IMR-90 (cell line): ENCODE measurements around the gene CDCP1. TPM values are rescaled to one million over a fixed set of nuclear protein-coding genes. Genes with fewer than 3 reads are reported as not detected.

Source experiments
- ATAC-seq: fragments of 200-7000 bp; cut with Tn5 transposase; 2 replicates; pipeline ENCODE4 v1.9.1; 2020; ENCODE audit warnings: low read depth, mild to moderate bottlenecking, moderate library complexity
- BruUV-seq: library from RNA; stranded (reverse); fragments of 400-500 nt; replicated peaks from 2 replicates; lab custom pipeline; 2021; lab: Mats Ljungman, UMichigan
- CTCF ChIA-PET: fragments of 300-600 bp; formaldehyde crosslinking; extraction: SDS; loops from one replicate; lab custom pipeline; 2021; ENCODE audit warnings: antibody characterized with exemption; lab: Yijun Ruan, JAX
- POLR2A ChIA-PET: fragments of 300-600 bp; sonication (Branson Sonifier 250); formaldehyde crosslinking; loops from one replicate; lab custom pipeline; 2022; ENCODE audit warnings: antibody characterized with exemption; ENCODE audit not compliant: unreplicated experiment; lab: Charles Lee
- DNase-seq: peaks from one replicate; pipeline ENCODE4 v3.0.0; 2013
- H2AFZ ChIP-seq: replicated peaks from 2 replicates; pipeline ENCODE3; 2013; ENCODE audit warnings: low read length, mild to moderate bottlenecking; ENCODE audit not compliant: poor library complexity
- H2AK5ac ChIP-seq: 2 replicates; pipeline ENCODE4 v1.6.1; 2013; ENCODE audit warnings: low read depth, low read length, inconsistent platforms
- H2AK9ac ChIP-seq: replicated peaks from 2 replicates; pipeline ENCODE3; 2013; ENCODE audit warnings: mild to moderate bottlenecking, low read depth, low read length, moderate library complexity; ENCODE audit not compliant: poor library complexity
- H2BK120ac ChIP-seq: 2 replicates; pipeline ENCODE4 v1.6.1; 2013; ENCODE audit warnings: low read depth, low read length, inconsistent platforms
- H2BK15ac ChIP-seq: 3 replicates; pipeline ENCODE4 v1.6.1; 2013; ENCODE audit warnings: low read depth, low read length, inconsistent platforms
- H2BK20ac ChIP-seq: 2 replicates; pipeline ENCODE4 v1.6.1; 2013; ENCODE audit warnings: low read depth, mild to moderate bottlenecking, inconsistent platforms, low read length, moderate library complexity
- H2BK5ac ChIP-seq: 2 replicates; pipeline ENCODE4 v1.6.1; 2013; ENCODE audit warnings: mild to moderate bottlenecking, low read depth, low read length, inconsistent platforms; ENCODE audit not compliant: poor library complexity, severe bottlenecking
- H3K14ac ChIP-seq: replicated peaks from 2 replicates; pipeline ENCODE4 v1.6.1; 2013; ENCODE audit warnings: low read depth, low read length, inconsistent platforms
- H3K18ac ChIP-seq: 2 replicates; pipeline ENCODE4 v1.6.1; 2013; ENCODE audit warnings: low read depth, low read length, control low read depth
- H3K23ac ChIP-seq: 2 replicates; pipeline ENCODE4 v1.6.1; 2013; ENCODE audit warnings: low read depth, low read length, inconsistent platforms
- H3K27ac ChIP-seq: 2 replicates; pipeline ENCODE4 v1.5.1; 2013; ENCODE audit warnings: mild to moderate bottlenecking, control low read depth, low read length; ENCODE audit not compliant: insufficient read depth
- H3K27me3 ChIP-seq: 2 replicates; pipeline ENCODE4 v1.6.1; 2013; ENCODE audit warnings: low read length; ENCODE audit not compliant: control insufficient read depth, insufficient read depth
- H3K36me3 ChIP-seq: 2 replicates; pipeline ENCODE4 v1.6.1; 2013; ENCODE audit warnings: low read length, mixed read lengths; ENCODE audit not compliant: control insufficient read depth, insufficient read depth
- H3K4ac ChIP-seq: 2 replicates; pipeline ENCODE4 v1.6.1; 2013; ENCODE audit warnings: low read depth, low read length, inconsistent platforms
- H3K4me1 ChIP-seq: 2 replicates; pipeline ENCODE4 v1.6.1; 2013; ENCODE audit warnings: low read length, mixed read lengths; ENCODE audit not compliant: control insufficient read depth, insufficient read depth
- H3K4me2 ChIP-seq: 2 replicates; pipeline ENCODE4 v1.6.1; 2013; ENCODE audit warnings: low read depth, mild to moderate bottlenecking, control low read depth, low read length, moderate library complexity
- H3K4me3 ChIP-seq: 2 replicates; pipeline ENCODE4 v1.5.1; 2013; ENCODE audit warnings: low read depth, mild to moderate bottlenecking, control low read depth, low read length, moderate library complexity; ENCODE audit not compliant: insufficient read depth
- H3K56ac ChIP-seq: 2 replicates; pipeline ENCODE4 v1.6.1; 2013; ENCODE audit warnings: low read length, inconsistent platforms; ENCODE audit not compliant: insufficient read depth; ENCODE audit errors: extremely low read depth
- H3K79me1 ChIP-seq, 2 experiments: 2 replicates each; pipeline ENCODE4 v1.6.1; 2013; ENCODE audit warnings: low read length in 2 of 2, inconsistent platforms in 1 of 2, low read depth in 1 of 2
- H3K9ac ChIP-seq: 2 replicates; pipeline ENCODE4 v1.6.1; 2013; ENCODE audit warnings: low read depth, low read length, control low read depth
- H3K9me1 ChIP-seq: 2 replicates; pipeline ENCODE4 v1.6.1; 2013; ENCODE audit warnings: low read length, inconsistent platforms; ENCODE audit not compliant: insufficient read depth
- H3K9me3 ChIP-seq: 2 replicates; pipeline ENCODE4 v1.6.1; 2013; ENCODE audit warnings: low read length; ENCODE audit not compliant: control insufficient read depth, insufficient read depth
- H4K20me1 ChIP-seq: 2 replicates; pipeline ENCODE4 v1.6.1; 2013; ENCODE audit warnings: low read length, inconsistent platforms; ENCODE audit not compliant: insufficient read depth
- H4K5ac ChIP-seq: 2 replicates; pipeline ENCODE4 v1.6.1; 2013; ENCODE audit warnings: mild to moderate bottlenecking, low read depth, low read length, control low read depth
- H4K8ac ChIP-seq, 2 experiments: 2 replicates each; pipeline ENCODE4 v1.6.1; 2013; ENCODE audit warnings: low read depth in 2 of 2, low read length in 2 of 2, control low read depth in 1 of 2, inconsistent platforms in 1 of 2
- H4K91ac ChIP-seq: 2 replicates; pipeline ENCODE4 v1.6.1; 2013; ENCODE audit warnings: low read depth, low read length, inconsistent platforms; ENCODE audit not compliant: insufficient read depth
- CHD1 ChIP-seq: IDR thresholded peaks from 2 replicates; pipeline ENCODE4 v1.6.1; 2012; ENCODE audit warnings: low read depth, low read length, improper control_type of control experiment
- ELK1 ChIP-seq: fragments of 150-350 bp; IDR thresholded peaks from 2 replicates; pipeline ENCODE4 v1.6.1; 2016; ENCODE audit warnings: low read depth, mild to moderate bottlenecking, low read length, moderate library complexity, borderline replicate concordance
- RCOR1 ChIP-seq: IDR thresholded peaks from 2 replicates; pipeline ENCODE4 v1.6.1; 2012; ENCODE audit warnings: mild to moderate bottlenecking, low read length, improper control_type of control experiment; ENCODE audit not compliant: insufficient replicate concordance
- RFX5 ChIP-seq: IDR thresholded peaks from 2 replicates; pipeline ENCODE4 v1.8.0; 2012; ENCODE audit warnings: low read depth, mild to moderate bottlenecking, low read length, moderate library complexity
- WGBS, 2 experiments: methylation state at CpG; one replicate each; pipeline versions ENCODE4 v1.1.5 to v1.1.7; 2013; ENCODE audit warnings: missing lambda C conversion rate in 2 of 2; ENCODE audit not compliant: insufficient read length in 1 of 2; ENCODE audit errors: extremely low coverage in 2 of 2; 5-methylcytosine and 5-hydroxymethylcytosine counted together
- dilution Hi-C: fragments of 300-500 bp; cut with HindIII; formaldehyde crosslinking; loops from one replicate; pipeline ENCODE4 v1.14.3; 2018; ENCODE audit warnings: low sequenced_read_pairs; ENCODE audit not compliant: unreplicated experiment
- in situ Hi-C: fragments of 300-500 bp; cut with MboI; formaldehyde crosslinking; loops from 3 replicates; pipeline ENCODE4 v1.14.3; 2019; ENCODE audit warnings: low sequenced_read_pairs, inconsistent platforms, mixed read lengths
- intact Hi-C: fragments of 100-400 bp; cut with micrococcal nuclease; formaldehyde crosslinking; loops from 2 replicates; pipeline ENCODE4 v1.10.0; 2022
- polyA plus RNA-seq, 3 experiments: library from polyadenylated mRNA; depleted of rRNA; stranded (reverse); fragments of >200 nt; gene quantifications; 2 replicates each; pipeline ENCODE4 v1.2.3, GENCODE V29; 2012; ENCODE audit warnings: low replicate concordance in 1 of 3
- total RNA-seq: library from RNA; depleted of rRNA; stranded (reverse); fragments of >200 nt; gene quantifications from 2 replicates; pipeline ENCODE4 v1.2.3, GENCODE V29; 2012
- TF ChIP-seq, protein P1 (sequence below): conservative IDR thresholded peaks from 2 replicates; pipeline ENCODE4 v1.5.1; 2012; ENCODE audit warnings: mild to moderate bottlenecking, low read depth, low read length, improper control_type of control experiment

Gene CDCP1
- total and polyA plus RNA-seq, 2 of the 4 experiments (the other 2 are of a cell fraction) = 2.5 to 3.8 TPM

- CTCF ChIA-PET = no interaction called here
- dilution Hi-C loops = no loop called here
Measured at GRCh38 chr3:45082142-45082538, 64.0 kb downstream of the CDCP1 start.

More at GRCh38 chr3:45082142-45082538, 64.0 kb downstream of the CDCP1 start:
- H3K9ac ChIP-seq = no peak overlapping the region
- no peak overlapping the region for H3K4me2 ChIP-seq
- in situ Hi-C loops = no loop called here
- 62% methylated on average over 2 of the region's 5 CpGs; no CpG with 5 or more reads in 1 of the 2 experiments for WGBS, 2 experiments
- H2AFZ ChIP-seq = peak overlapping the region; percentile 27
- H2BK20ac ChIP-seq = peak overlapping the region; percentile 38; the same call in 1 of the 2 replicates
- H4K5ac ChIP-seq = peak overlapping the region; percentile 70; the same call in 1 of the 2 replicates
- peaks cover 0 to 8% of the 10 kb centered on the region in 2 experiments; a peak in 1 of 4 replicates for H3K79me1 ChIP-seq
- H3K23ac ChIP-seq = no peak overlapping the region
- no peaks in the 10 kb centered on the region for H4K20me1 ChIP-seq
- DNase-seq (peak; percentile 46), ATAC-seq (no peak; the same call in 1 of the 2 replicates)
- H2BK120ac ChIP-seq = peak overlapping the region; percentile 80; the same call in 1 of the 2 replicates
- POLR2A ChIA-PET = no interaction called here
- peak overlapping the region; percentile 91; the same call in 2 of the 3 replicates for H2BK15ac ChIP-seq
- BruUV-seq = no TSS peak
- no peaks in the 10 kb centered on the region for H3K27me3 ChIP-seq
- 0 out of 2 replicates have a peak overlapping the region, but pooled peaks have one; percentile 53 for H3K14ac ChIP-seq
- no peak overlapping the region for H3K4me3 ChIP-seq
- peak overlapping the region; percentile 70 for H2AK9ac ChIP-seq
- H3K56ac ChIP-seq = no peak overlapping the region
- no peaks in the 10 kb centered on the region for H3K36me3 ChIP-seq
- no peak overlapping the region for H4K91ac ChIP-seq
- peak overlapping the region; percentile 23 for H2BK5ac ChIP-seq
- peak overlapping the region; percentile 22; the same call in 1 of the 2 replicates for H3K4ac ChIP-seq
- intact Hi-C loops = no loop called here
- TF ChIP-seq ELK1 = no peak
- no peak for TF ChIP-seq RCOR1
- TF ChIP-seq CHD1 = no peak
- TF ChIP-seq, protein P1, sequence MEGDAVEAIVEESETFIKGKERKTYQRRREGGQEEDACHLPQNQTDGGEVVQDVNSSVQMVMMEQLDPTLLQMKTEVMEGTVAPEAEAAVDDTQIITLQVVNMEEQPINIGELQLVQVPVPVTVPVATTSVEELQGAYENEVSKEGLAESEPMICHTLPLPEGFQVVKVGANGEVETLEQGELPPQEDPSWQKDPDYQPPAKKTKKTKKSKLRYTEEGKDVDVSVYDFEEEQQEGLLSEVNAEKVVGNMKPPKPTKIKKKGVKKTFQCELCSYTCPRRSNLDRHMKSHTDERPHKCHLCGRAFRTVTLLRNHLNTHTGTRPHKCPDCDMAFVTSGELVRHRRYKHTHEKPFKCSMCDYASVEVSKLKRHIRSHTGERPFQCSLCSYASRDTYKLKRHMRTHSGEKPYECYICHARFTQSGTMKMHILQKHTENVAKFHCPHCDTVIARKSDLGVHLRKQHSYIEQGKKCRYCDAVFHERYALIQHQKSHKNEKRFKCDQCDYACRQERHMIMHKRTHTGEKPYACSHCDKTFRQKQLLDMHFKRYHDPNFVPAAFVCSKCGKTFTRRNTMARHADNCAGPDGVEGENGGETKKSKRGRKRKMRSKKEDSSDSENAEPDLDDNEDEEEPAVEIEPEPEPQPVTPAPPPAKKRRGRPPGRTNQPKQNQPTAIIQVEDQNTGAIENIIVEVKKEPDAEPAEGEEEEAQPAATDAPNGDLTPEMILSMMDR = no peak
- TF ChIP-seq RFX5 = no peak
- H4K8ac ChIP-seq = peak overlapping the region; percentile 30 to 57; a peak in 2 of 4 replicates
- no peaks in the 10 kb centered on the region for H3K9me3 ChIP-seq
- H2AK5ac ChIP-seq = peak overlapping the region; percentile 72; the same call in 1 of the 2 replicates
- peaks cover 17% of the 10 kb centered on the region for H3K4me1 ChIP-seq
- peak overlapping the region; percentile 58; the same call in 1 of the 2 replicates for H3K18ac ChIP-seq
- H3K27ac ChIP-seq = peak overlapping the region; percentile 25; the same call in 1 of the 2 replicates
- peaks cover 21% of the 10 kb centered on the region for H3K9me1 ChIP-seq
